SK-N-SH treated with all-trans-retinoic acid at 6 μM for 48 hours (cell line): Measurements from ENCODE around the gene SMO.
"Not testable (repeated sequence)": the region's sequence is repeated elsewhere in the genome, so short reads cannot be mapped to it uniquely, and the experiment has no call there.

ENCODE experiments used
- ATAC-seq: fragments of 200-7000 bp; cut with Tn5 transposase; 3 replicates; pipeline ENCODE4 v1.9.1; 2020; ENCODE audit warnings: mild to moderate bottlenecking, moderate library complexity
- ARNTL ChIP-seq: fragments of 450-650 bp; formaldehyde crosslinking; IDR thresholded peaks from 2 replicates; pipeline ENCODE4 v1.5.0; 2020; ENCODE audit warnings: low read depth, mild to moderate bottlenecking, moderate library complexity, borderline replicate concordance
- BACH2 ChIP-seq: fragments of 250-450 bp; sonication (Bioruptor Pico); IDR thresholded peaks from 2 replicates; pipeline ENCODE4 v1.9.0; 2021; ENCODE audit warnings: mild to moderate bottlenecking, borderline replicate concordance
- CREB5 ChIP-seq: fragments of 250-450 bp; sonication (Bioruptor Pico); IDR thresholded peaks from 2 replicates; pipeline ENCODE4 v1.5.1; 2020; ENCODE audit warnings: low read depth, mild to moderate bottlenecking, moderate library complexity
- CSDC2 ChIP-seq: fragments of 250-450 bp; sonication (Bioruptor Pico); IDR thresholded peaks from 2 replicates; pipeline ENCODE4 v1.5.0; 2020; ENCODE audit warnings: mild to moderate bottlenecking, moderate library complexity
- CSRNP3 ChIP-seq: fragments of 250-450 bp; sonication (Bioruptor Pico); IDR thresholded peaks from 2 replicates; pipeline ENCODE4 v1.5.1; 2021; ENCODE audit warnings: mild to moderate bottlenecking, moderate library complexity
- ESRRG ChIP-seq: fragments of 250-450 bp; sonication (Bioruptor Pico); IDR thresholded peaks from 2 replicates; pipeline ENCODE4 v1.6.1; 2021; ENCODE audit warnings: mild to moderate bottlenecking
- GLIS3 ChIP-seq: fragments of 250-450 bp; sonication (Bioruptor Pico); IDR thresholded peaks from 2 replicates; pipeline ENCODE4 v1.5.0; 2020; ENCODE audit warnings: mild to moderate bottlenecking, moderate library complexity
- ISL1 ChIP-seq: fragments of 250-450 bp; sonication (Bioruptor Pico); IDR thresholded peaks from 2 replicates; pipeline ENCODE4 v2.1.2; 2022; ENCODE audit warnings: mild to moderate bottlenecking, moderate library complexity
- OSR1 ChIP-seq: fragments of 250-450 bp; sonication (Bioruptor Pico); IDR thresholded peaks from 2 replicates; pipeline ENCODE4 v1.8.0; 2022; ENCODE audit warnings: moderate library complexity, mild to moderate bottlenecking, inconsistent platforms
- POU6F1 ChIP-seq: fragments of 250-450 bp; sonication (Bioruptor Pico); IDR thresholded peaks from 2 replicates; pipeline ENCODE4 v1.8.0; 2021; ENCODE audit warnings: low read depth, mild to moderate bottlenecking, moderate library complexity, borderline replicate concordance
- PPARA ChIP-seq: fragments of 250-450 bp; sonication (Bioruptor Pico); IDR thresholded peaks from 2 replicates; pipeline ENCODE4 v1.5.0; 2020; ENCODE audit warnings: mild to moderate bottlenecking, borderline replicate concordance
- RARB ChIP-seq: fragments of 250-450 bp; sonication (Bioruptor Pico); IDR thresholded peaks from 2 replicates; pipeline ENCODE4 v1.8.0; 2021; ENCODE audit warnings: mild to moderate bottlenecking, moderate library complexity
- SNAI2 ChIP-seq: fragments of 250-450 bp; sonication (Bioruptor Pico); IDR thresholded peaks from 2 replicates; pipeline ENCODE4 v1.5.0; 2020; ENCODE audit warnings: mild to moderate bottlenecking, moderate library complexity
- TCF4 ChIP-seq: fragments of 250-450 bp; sonication (Bioruptor Pico); IDR thresholded peaks from 2 replicates; pipeline ENCODE4 v1.8.0; 2021; ENCODE audit warnings: mild to moderate bottlenecking, moderate library complexity, borderline replicate concordance
- TOX ChIP-seq: fragments of 250-450 bp; sonication (Bioruptor Pico); IDR thresholded peaks from 2 replicates; pipeline ENCODE4 v1.8.0; 2021; ENCODE audit warnings: mild to moderate bottlenecking, moderate library complexity, borderline replicate concordance
- ZFP3 ChIP-seq: fragments of 250-450 bp; sonication (Bioruptor Pico); IDR thresholded peaks from 2 replicates; pipeline ENCODE4 v1.5.0; 2020; ENCODE audit warnings: mild to moderate bottlenecking, moderate library complexity
- ZFP30 ChIP-seq: fragments of 450-650 bp; formaldehyde crosslinking; IDR thresholded peaks from 2 replicates; pipeline ENCODE4 v1.5.0; 2022; ENCODE audit warnings: mild to moderate bottlenecking, moderate library complexity
- ZNF565 ChIP-seq: fragments of 450-650 bp; formaldehyde crosslinking; conservative IDR thresholded peaks from 2 replicates; pipeline ENCODE4 v1.5.0; 2020; ENCODE audit warnings: low read depth, mild to moderate bottlenecking, moderate library complexity
- ZNF70 ChIP-seq: fragments of 450-650 bp; formaldehyde crosslinking; IDR thresholded peaks from 2 replicates; pipeline ENCODE4 v1.5.0; 2020; ENCODE audit warnings: mild to moderate bottlenecking, moderate library complexity
- ZNF8 ChIP-seq: fragments of 450-650 bp; formaldehyde crosslinking; IDR thresholded peaks from 2 replicates; pipeline ENCODE4 v1.5.0; 2020; ENCODE audit warnings: mild to moderate bottlenecking, moderate library complexity
- TF ChIP-seq, protein P1 (sequence below): fragments of 250-450 bp; sonication (Bioruptor Pico); IDR thresholded peaks from 2 replicates; pipeline ENCODE4 v1.8.0; 2020; ENCODE audit warnings: mild to moderate bottlenecking, moderate library complexity, borderline replicate concordance

The SMO gene

DNA sequence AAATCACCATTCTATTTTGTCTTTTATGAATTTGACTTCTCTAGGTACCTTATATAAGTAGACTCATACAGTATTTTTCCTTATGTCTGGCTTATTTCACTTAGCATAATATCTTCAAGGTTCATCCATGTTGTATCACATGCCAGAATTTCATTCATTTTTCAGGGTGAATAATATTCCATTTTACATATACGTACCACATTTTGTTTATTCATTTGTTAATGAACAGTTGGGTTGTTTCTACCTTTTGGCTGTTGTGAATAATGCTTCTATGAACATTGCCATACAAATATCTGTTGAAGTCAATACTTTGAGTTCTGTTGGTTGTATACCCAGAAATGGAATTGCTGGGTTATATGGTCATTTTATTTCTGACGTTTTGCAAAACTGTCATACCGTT is 57.1 kb downstream of the SMO start:
- TF ChIP-seq ZNF8 (peak; percentile 99), ARNTL (CRISPR knock-in tag) (no peak)
- ATAC-seq = no peak

DNA sequence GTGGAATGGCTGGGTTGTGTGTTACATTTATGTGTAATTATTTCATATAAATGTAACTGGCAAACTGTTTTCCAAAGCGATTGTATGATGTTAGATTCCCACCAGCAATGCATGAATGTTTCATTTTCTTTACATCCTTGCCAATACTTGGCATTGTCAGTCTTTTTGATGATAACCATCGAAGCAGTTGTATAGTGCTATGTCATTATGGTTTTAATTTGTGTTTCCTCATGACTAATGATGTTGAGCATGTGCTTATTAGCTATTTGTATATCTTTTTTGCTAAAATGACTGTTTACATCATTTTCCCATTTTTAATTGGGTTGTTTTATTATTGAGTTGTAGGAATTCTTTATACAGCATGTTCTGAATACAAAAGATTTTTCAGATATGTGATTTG is 58.7 kb downstream of the SMO start:
- 0 out of 3 replicates have a peak, but pooled peaks have one; percentile 31 for ATAC-seq
- peak; percentile 52 for TF ChIP-seq ISL1 (CRISPR knock-in tag)
- TF ChIP-seq ZFP3 (CRISPR knock-in tag) = no peak

GRCh38 chr7:129252128-129252527 is 63.7 kb downstream of the SMO start:
- TF ChIP-seq TOX (CRISPR knock-in tag) = no peak
- TF ChIP-seq ZNF8 = no peak
- no peak for TF ChIP-seq ESRRG
- no peak for TF ChIP-seq ZFP3 (CRISPR knock-in tag)
- TF ChIP-seq CREB5 = no peak
- TF ChIP-seq BACH2 = no peak
- no peak for TF ChIP-seq ZNF70 (CRISPR knock-in tag)
- no peak for TF ChIP-seq ZNF565 (CRISPR knock-in tag)
- no peak for TF ChIP-seq PPARA (CRISPR knock-in tag)
- TF ChIP-seq ISL1 (CRISPR knock-in tag) = no peak
- no peak for TF ChIP-seq CSDC2 (CRISPR knock-in tag)
- TF ChIP-seq SNAI2 (CRISPR knock-in tag) = no peak
- TF ChIP-seq ZFP30 = no peak
- no peak for TF ChIP-seq ARNTL (CRISPR knock-in tag)
- TF ChIP-seq RARB (CRISPR knock-in tag) = no peak
- TF ChIP-seq OSR1 (CRISPR knock-in tag) = no peak
- TF ChIP-seq TCF4 (CRISPR knock-in tag) = no peak
- peak; percentile 26; the same call in 1 of the 3 replicates for ATAC-seq

DNA sequence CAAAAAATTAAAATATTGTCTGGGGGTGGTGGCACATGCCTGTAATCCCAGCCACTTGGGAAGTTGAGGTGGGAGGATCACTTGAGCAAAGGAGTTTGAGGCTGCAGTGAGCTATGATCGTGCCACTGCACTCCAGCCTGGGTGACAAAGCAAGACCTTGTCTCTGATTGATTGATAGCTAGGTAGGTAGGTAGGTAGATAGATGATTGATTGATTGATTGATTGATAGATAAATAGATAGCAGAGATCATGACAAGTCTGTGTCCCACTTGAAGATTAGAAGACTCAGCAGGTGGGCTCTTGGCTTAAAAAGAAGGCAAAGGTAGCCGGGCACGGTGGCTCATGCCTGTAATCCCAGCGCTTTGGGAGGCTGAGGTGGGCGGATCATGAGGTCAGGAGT is 64.2 kb downstream of the SMO start:
- not testable (repeated sequence) for ATAC-seq

DNA sequence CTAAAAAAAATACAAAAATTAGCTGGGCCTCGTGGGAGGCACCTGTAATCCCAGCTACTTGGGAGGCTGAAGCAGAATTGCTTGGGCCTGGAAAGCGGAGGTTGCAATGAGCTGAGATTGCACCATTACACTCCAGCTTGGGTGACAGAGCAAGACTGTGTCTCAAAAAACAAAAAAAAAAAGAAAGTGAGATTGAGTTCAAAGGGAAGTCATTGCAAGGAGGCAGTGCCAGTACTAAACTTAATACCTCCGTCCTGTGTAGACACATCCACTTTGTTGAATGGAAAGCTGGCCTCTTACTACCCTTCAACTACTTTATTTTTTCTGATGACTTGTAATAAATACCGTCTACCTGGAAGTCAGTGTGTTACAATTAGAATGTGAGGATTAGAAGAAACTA is 67.4 kb downstream of the SMO start:
- no peak for TF ChIP-seq POU6F1 (CRISPR knock-in tag)
- no peak for TF ChIP-seq ZFP30
- TF ChIP-seq BACH2 = no peak
- TF ChIP-seq SNAI2 (CRISPR knock-in tag) = no peak
- TF ChIP-seq ZNF8 = no peak
- TF ChIP-seq PPARA (CRISPR knock-in tag) = no peak
- TF ChIP-seq CSRNP3 (CRISPR knock-in tag) = no peak
- TF ChIP-seq ISL1 (CRISPR knock-in tag) = no peak
- TF ChIP-seq ZNF70 (CRISPR knock-in tag) = no peak
- no peak for TF ChIP-seq GLIS3
- TF ChIP-seq ARNTL (CRISPR knock-in tag) = no peak
- no peak for TF ChIP-seq RARB (CRISPR knock-in tag)
- no peak for TF ChIP-seq ESRRG
- TF ChIP-seq, all 23 proteins: peak for 0
- ATAC-seq = no peak

GRCh38 chr7:129256221-129256620 is 67.8 kb downstream of the SMO start:
- ATAC-seq = no peak

More at GRCh38 chr7:129256221-129256620, 67.8 kb downstream of the SMO start:
- TF ChIP-seq ZFP30 = no peak
- TF ChIP-seq ARNTL (CRISPR knock-in tag) = no peak
- no peak for TF ChIP-seq POU6F1 (CRISPR knock-in tag)
- TF ChIP-seq OSR1 (CRISPR knock-in tag) = no peak
- TF ChIP-seq PPARA (CRISPR knock-in tag) = no peak
- no peak for TF ChIP-seq ZNF565 (CRISPR knock-in tag)
- TF ChIP-seq TCF4 (CRISPR knock-in tag) = no peak
- no peak for TF ChIP-seq TOX (CRISPR knock-in tag)
- TF ChIP-seq SNAI2 (CRISPR knock-in tag) = no peak
- no peak for TF ChIP-seq ESRRG
- TF ChIP-seq, protein P1, sequence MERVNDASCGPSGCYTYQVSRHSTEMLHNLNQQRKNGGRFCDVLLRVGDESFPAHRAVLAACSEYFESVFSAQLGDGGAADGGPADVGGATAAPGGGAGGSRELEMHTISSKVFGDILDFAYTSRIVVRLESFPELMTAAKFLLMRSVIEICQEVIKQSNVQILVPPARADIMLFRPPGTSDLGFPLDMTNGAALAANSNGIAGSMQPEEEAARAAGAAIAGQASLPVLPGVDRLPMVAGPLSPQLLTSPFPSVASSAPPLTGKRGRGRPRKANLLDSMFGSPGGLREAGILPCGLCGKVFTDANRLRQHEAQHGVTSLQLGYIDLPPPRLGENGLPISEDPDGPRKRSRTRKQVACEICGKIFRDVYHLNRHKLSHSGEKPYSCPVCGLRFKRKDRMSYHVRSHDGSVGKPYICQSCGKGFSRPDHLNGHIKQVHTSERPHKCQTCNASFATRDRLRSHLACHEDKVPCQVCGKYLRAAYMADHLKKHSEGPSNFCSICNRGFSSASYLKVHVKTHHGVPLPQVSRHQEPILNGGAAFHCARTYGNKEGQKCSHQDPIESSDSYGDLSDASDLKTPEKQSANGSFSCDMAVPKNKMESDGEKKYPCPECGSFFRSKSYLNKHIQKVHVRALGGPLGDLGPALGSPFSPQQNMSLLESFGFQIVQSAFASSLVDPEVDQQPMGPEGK = no peak
- no peak for TF ChIP-seq ZNF8
- TF ChIP-seq RARB (CRISPR knock-in tag) = no peak
